ENCODE measurements around the gene RND1.

RND1 gene

DNA sequence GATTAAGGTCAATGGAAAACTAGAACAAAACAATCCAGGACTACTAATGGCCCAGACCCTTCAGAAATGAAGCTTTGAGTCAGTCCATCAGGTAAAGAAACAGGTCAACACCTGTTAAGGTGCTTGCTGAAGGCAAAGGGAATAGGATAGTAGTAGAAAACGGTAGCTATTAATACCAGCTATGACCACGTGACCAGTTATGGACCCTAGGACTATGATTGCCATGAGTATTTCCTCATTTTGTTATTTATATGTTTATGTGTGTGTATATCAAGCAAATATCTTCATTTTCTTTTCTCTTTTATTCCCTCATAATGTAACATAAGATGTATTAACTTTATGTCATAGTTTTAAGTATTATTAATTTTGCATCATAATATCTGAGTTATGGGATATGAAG, 34.0 kb upstream of the RND1 start:
- DNase-seq (ENCODE audit: low read depth) = no peak
- H3K4me3 ChIP-seq (ENCODE audit: low read depth, low read length) = no peak overlapping the region
- TF ChIP-seq, protein P1, sequence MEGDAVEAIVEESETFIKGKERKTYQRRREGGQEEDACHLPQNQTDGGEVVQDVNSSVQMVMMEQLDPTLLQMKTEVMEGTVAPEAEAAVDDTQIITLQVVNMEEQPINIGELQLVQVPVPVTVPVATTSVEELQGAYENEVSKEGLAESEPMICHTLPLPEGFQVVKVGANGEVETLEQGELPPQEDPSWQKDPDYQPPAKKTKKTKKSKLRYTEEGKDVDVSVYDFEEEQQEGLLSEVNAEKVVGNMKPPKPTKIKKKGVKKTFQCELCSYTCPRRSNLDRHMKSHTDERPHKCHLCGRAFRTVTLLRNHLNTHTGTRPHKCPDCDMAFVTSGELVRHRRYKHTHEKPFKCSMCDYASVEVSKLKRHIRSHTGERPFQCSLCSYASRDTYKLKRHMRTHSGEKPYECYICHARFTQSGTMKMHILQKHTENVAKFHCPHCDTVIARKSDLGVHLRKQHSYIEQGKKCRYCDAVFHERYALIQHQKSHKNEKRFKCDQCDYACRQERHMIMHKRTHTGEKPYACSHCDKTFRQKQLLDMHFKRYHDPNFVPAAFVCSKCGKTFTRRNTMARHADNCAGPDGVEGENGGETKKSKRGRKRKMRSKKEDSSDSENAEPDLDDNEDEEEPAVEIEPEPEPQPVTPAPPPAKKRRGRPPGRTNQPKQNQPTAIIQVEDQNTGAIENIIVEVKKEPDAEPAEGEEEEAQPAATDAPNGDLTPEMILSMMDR (IDR thresholded peaks at IDR 0.05; ENCODE audit: insufficient read depth, low read depth, low read length, missing control alignments) = no peak

DNA sequence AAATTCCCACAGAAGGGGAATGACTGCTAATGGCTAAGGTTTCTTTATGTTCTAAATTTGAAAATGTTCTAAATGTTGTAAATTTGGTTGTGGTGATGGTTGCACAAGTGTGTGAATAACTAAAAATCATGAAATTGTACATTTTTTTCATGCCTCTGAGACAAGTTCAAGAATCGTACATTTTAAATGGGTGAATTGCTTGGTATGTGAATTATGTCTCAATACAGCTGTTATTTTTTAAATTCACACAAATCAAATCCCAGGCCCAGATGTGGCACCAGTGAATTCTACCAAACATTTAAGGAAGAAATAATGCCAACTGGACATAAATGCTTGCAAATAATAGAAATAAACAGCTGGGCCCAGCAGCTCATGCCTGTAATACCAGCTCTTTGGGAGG, 28.6 kb upstream of the RND1 start:
- no peak overlapping the region for H3K4me3 ChIP-seq (ENCODE audit: low read depth, low read length)
- TF ChIP-seq, protein P1 (IDR thresholded peaks at IDR 0.05; ENCODE audit: insufficient read depth, low read depth, low read length, missing control alignments) = no peak
- no peak for DNase-seq (ENCODE audit: low read depth)

DNA sequence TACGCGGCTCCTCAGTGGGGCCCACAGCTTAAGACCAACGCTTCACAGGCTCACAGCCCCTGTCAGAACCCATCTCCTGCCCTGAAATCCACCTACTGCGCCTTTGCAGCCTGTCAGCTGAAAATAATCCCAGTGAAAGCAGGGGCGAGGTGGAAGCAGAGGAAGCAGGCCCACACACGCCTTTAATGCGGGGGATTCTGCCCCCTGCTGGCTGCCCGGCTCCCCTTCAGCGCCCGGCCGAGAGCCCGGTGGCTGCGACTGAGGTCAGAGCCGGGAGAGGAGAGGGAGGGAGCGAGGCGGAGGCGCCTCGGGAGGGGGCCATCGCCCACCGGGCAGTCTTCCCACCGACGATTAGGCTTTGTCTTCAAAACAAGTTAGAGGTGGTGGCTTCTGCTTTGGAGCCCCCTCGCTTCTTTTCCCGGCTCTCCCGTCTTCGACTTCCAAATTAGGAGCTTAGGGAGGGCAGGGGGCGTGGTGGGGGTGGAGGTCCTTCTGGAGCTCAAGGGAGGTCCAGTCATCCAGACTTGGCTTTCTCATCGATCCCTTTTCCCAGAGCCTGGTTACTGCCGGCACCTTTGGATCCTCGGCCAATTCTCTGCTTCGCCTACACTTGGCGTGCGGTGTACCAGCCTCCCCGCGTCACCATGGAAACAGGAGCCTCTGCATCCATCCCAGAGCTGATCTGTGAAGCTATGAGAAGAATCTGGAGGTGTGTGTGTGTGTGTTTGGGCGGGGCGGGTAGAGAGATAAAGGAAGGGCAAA, 25.2 kb upstream of the RND1 start:
- peak; percentile 67 for DNase-seq (ENCODE audit: low read depth)
- TF ChIP-seq, protein P1 (IDR thresholded peaks at IDR 0.05; ENCODE audit: insufficient read depth, low read depth, low read length, missing control alignments) = peak; percentile 89
- no peak overlapping the region for H3K4me3 ChIP-seq (ENCODE audit: low read depth, low read length)

DNA sequence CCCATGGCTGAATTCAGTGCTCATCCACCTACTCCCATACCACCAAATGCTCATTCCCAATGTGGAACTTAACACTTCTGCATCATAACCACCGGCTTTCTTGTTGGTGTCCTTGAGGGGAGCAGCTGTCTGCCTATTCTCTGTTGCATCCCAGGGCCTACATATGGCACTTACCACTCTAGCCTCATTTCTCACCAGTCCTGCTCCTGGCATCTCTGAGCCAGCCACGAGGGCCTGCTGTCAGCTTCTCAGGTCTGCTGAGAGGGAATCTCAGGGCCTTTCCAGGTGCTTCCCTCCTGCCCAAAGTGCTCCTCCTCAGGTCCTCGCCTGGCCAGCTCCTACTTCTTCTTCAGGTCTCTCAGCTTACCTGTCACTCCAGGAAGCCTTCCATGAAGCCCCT, 24.0 kb upstream of the RND1 start:
- H3K4me3 ChIP-seq (ENCODE audit: low read depth, low read length) = no peak overlapping the region
- no peak for DNase-seq (ENCODE audit: low read depth)
- TF ChIP-seq, protein P1 (IDR thresholded peaks at IDR 0.05; ENCODE audit: insufficient read depth, low read depth, low read length, missing control alignments) = no peak

DNA sequence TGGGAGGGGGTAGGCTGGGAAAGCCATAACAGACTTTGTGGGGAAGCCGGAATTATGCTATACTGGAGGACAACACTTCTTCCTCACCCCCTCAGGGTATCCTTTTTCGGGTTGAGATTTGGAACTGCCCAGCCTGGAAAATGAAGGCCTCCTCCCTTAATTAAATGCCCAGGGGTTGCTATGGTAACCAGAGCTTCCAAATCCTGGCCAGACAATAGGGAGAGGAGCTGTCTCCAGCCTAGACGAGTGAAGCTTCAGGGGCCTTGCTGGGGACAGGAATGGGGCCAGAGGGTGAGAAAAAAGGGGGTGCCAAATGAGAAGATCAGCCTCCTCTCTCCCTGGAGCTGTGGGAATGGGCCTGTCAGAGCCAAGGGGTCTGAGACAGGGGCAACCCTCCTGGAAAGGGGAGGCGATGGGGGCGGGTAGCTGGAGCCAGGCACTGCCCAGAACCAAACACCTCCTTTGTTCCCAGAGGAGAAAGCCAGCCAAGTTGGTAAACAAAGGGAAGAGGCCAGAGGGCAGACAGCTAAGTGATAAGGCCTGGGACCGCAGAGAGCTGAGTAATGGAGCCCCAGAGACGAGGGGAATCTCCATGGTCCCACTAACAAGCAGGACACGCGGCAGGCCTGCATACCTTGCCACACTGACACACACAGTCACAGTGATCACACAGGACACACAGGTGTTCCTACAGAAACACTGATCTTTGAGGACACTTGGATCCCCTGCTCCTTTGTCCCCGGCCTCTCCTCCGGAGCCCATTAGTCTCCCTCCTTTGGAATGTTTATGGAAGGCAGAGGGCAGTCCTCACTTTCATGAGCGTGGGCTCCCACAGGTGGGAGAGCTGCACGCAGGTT, 17.9 kb upstream of the RND1 start:
- TF ChIP-seq, protein P1 (IDR thresholded peaks at IDR 0.05; ENCODE audit: insufficient read depth, low read depth, low read length, missing control alignments) = no peak
- no peak for DNase-seq (ENCODE audit: low read depth)
- H3K4me3 ChIP-seq (ENCODE audit: low read depth, low read length) = no peak overlapping the region

DNA sequence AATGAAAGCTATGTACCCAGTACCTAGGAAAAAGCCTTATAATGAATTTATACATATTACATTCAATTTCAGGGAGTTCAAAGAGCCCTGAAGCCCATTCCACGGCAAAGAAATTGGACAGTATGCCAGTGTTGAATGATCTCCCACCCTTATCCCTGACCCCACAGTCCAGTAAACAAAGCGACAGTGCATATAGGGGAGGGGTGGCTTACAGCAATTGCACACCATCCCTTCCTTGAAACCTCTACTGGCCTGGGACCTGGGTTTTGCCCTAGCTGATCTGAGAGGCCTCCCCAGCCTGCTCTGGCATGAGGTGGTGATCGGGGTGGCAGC, 17.3 kb upstream of the RND1 start:
- TF ChIP-seq, protein P1 (IDR thresholded peaks at IDR 0.05; ENCODE audit: insufficient read depth, low read depth, low read length, missing control alignments) = no peak
- no peak overlapping the region for H3K4me3 ChIP-seq (ENCODE audit: low read depth, low read length)
- DNase-seq (ENCODE audit: low read depth) = no peak

Measured in GM12865 (cell line).